ENCODE measurements around the gene TYW5. TPM values are rescaled to one million over a fixed set of nuclear protein-coding genes. Genes with fewer than 3 reads are reported as not detected.

TYW5 gene
- total RNA-seq, 1 experiment from 2014 or later: 13.5 TPM

DNA sequence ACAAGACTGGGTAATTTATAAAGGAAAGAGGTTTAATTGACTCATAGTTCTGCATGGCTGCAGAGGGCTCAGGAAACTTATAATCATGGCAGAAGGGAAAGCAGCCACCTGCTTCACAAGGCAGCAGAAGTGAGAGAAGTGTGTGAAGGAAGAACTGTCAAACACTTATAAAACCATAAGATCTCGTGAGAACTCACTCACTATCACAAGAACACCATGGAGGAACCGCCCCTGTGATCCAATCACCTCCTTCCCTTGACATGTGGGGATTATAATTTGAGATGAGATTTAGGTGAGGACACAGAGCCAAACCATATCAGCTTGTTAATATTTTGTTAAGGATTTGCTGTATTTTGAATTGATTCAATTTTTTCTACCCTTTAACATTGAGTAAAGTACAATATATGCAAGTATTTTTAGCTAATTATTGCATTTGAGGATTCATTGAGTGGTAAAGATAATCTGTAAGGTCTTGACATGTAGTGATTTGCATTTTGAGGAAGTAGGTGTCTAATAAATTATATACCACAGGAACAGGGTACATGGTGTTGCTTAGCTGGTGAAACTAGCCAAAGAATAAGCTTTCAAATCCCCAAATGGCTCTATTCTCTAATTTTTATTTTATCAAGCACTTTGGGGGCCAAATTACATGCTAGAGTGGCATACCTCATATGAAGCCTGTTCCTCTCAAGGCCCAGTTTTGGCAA, 48.1 kb downstream of the TYW5 start:
- Mint-ChIP-seq H3K27me3 (ENCODE audit: low read depth) (no peaks in the 10 kb centered on the region), H3K27ac (no peak overlapping the region), H3K36me3 (no peaks in the 10 kb centered on the region), H3K9me3 (no peaks in the 10 kb centered on the region), H3K4me3 (no peak overlapping the region), H3K4me1 (peaks cover 10% of the 10 kb centered on the region)
- ATAC-seq (no peak), DNase-seq (ENCODE audit: low spot score) (no peak)
- TF ChIP-seq, protein P1, sequence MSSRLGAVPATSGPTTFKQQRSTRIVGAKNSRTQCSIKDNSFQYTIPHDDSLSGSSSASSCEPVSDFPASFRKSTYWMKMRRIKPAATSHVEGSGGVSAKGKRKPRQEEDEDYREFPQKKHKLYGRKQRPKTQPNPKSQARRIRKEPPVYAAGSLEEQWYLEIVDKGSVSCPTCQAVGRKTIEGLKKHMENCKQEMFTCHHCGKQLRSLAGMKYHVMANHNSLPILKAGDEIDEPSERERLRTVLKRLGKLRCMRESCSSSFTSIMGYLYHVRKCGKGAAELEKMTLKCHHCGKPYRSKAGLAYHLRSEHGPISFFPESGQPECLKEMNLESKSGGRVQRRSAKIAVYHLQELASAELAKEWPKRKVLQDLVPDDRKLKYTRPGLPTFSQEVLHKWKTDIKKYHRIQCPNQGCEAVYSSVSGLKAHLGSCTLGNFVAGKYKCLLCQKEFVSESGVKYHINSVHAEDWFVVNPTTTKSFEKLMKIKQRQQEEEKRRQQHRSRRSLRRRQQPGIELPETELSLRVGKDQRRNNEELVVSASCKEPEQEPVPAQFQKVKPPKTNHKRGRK (CRISPR knock-in tag; IDR thresholded peaks at IDR 0.05; ENCODE audit: borderline replicate concordance): no peak
- ChIA-PET CTCF (no interaction called here), POLR2A (no interaction called here)

DNA sequence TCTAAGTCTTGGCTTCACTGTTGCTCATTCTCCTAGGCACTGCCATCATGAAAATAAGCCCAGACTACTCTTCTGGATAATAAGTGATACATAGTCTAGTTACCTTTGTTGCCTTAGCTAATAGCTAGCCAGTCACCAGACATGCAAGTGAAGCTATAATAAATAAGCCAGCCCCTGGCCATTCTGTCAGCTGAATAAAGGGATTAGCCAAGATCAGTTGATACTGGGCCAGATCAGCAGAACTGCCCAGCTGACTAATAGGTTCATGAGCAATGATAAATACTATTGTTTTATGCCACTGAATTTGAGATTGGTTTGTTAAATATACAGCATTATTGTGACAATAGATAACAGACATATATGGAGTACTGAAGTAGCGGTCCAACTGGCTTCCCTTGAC, 52.2 kb downstream of the TYW5 start:
- ChIA-PET CTCF (no interaction called here), POLR2A (interaction anchor here (0.6 kb wide), 1 partner anchor 8 kb away, joined by 3 read pairs; no protein-coding TSS in a partner anchor)
- Mint-ChIP-seq H3K36me3 (no peaks in the 10 kb centered on the region), H3K27ac (no peak overlapping the region), H3K4me1 (0 out of 2 replicates have a peak, but pooled peaks cover 3% of the 10 kb centered on the region), H3K9me3 (no peaks in the 10 kb centered on the region), H3K4me3 (no peak overlapping the region), H3K27me3 (ENCODE audit: low read depth) (no peaks in the 10 kb centered on the region; the same call in 1 of the 2 replicates)
- no peak for DNase-seq (ENCODE audit: low spot score)
- no peak for ATAC-seq
- no peak for TF ChIP-seq FOXP1 (CRISPR knock-in tag; IDR thresholded peaks at IDR 0.05; ENCODE audit: borderline replicate concordance)
- TF ChIP-seq EMX1 (CRISPR knock-in tag; IDR thresholded peaks at IDR 0.05): no peak
- TF ChIP-seq, protein P2, sequence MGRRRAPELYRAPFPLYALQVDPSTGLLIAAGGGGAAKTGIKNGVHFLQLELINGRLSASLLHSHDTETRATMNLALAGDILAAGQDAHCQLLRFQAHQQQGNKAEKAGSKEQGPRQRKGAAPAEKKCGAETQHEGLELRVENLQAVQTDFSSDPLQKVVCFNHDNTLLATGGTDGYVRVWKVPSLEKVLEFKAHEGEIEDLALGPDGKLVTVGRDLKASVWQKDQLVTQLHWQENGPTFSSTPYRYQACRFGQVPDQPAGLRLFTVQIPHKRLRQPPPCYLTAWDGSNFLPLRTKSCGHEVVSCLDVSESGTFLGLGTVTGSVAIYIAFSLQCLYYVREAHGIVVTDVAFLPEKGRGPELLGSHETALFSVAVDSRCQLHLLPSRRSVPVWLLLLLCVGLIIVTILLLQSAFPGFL (CRISPR knock-in tag; IDR thresholded peaks at IDR 0.05; ENCODE audit: borderline replicate concordance): no peak
- TF ChIP-seq, protein P3, sequence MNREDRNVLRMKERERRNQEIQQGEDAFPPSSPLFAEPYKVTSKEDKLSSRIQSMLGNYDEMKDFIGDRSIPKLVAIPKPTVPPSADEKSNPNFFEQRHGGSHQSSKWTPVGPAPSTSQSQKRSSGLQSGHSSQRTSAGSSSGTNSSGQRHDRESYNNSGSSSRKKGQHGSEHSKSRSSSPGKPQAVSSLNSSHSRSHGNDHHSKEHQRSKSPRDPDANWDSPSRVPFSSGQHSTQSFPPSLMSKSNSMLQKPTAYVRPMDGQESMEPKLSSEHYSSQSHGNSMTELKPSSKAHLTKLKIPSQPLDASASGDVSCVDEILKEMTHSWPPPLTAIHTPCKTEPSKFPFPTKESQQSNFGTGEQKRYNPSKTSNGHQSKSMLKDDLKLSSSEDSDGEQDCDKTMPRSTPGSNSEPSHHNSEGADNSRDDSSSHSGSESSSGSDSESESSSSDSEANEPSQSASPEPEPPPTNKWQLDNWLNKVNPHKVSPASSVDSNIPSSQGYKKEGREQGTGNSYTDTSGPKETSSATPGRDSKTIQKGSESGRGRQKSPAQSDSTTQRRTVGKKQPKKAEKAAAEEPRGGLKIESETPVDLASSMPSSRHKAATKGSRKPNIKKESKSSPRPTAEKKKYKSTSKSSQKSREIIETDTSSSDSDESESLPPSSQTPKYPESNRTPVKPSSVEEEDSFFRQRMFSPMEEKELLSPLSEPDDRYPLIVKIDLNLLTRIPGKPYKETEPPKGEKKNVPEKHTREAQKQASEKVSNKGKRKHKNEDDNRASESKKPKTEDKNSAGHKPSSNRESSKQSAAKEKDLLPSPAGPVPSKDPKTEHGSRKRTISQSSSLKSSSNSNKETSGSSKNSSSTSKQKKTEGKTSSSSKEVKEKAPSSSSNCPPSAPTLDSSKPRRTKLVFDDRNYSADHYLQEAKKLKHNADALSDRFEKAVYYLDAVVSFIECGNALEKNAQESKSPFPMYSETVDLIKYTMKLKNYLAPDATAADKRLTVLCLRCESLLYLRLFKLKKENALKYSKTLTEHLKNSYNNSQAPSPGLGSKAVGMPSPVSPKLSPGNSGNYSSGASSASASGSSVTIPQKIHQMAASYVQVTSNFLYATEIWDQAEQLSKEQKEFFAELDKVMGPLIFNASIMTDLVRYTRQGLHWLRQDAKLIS (CRISPR knock-in tag; IDR thresholded peaks at IDR 0.05; ENCODE audit: borderline replicate concordance): no peak
- no peak for TF ChIP-seq ZNF317 (CRISPR knock-in tag; IDR thresholded peaks at IDR 0.05; ENCODE audit: borderline replicate concordance, low read depth)
- TF ChIP-seq MYBL2 (CRISPR knock-in tag; IDR thresholded peaks at IDR 0.05): no peak
- TF ChIP-seq, protein P4, sequence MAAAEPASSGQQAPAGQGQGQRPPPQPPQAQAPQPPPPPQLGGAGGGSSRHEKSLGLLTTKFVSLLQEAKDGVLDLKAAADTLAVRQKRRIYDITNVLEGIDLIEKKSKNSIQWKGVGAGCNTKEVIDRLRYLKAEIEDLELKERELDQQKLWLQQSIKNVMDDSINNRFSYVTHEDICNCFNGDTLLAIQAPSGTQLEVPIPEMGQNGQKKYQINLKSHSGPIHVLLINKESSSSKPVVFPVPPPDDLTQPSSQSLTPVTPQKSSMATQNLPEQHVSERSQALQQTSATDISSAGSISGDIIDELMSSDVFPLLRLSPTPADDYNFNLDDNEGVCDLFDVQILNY (CRISPR knock-in tag; IDR thresholded peaks at IDR 0.05): no peak
- no peak for TF ChIP-seq ZBTB21 (CRISPR knock-in tag; IDR thresholded peaks at IDR 0.05; ENCODE audit: borderline replicate concordance)
- no peak for TF ChIP-seq OVOL2 (CRISPR knock-in tag; IDR thresholded peaks at IDR 0.05; ENCODE audit: borderline replicate concordance)

DNA sequence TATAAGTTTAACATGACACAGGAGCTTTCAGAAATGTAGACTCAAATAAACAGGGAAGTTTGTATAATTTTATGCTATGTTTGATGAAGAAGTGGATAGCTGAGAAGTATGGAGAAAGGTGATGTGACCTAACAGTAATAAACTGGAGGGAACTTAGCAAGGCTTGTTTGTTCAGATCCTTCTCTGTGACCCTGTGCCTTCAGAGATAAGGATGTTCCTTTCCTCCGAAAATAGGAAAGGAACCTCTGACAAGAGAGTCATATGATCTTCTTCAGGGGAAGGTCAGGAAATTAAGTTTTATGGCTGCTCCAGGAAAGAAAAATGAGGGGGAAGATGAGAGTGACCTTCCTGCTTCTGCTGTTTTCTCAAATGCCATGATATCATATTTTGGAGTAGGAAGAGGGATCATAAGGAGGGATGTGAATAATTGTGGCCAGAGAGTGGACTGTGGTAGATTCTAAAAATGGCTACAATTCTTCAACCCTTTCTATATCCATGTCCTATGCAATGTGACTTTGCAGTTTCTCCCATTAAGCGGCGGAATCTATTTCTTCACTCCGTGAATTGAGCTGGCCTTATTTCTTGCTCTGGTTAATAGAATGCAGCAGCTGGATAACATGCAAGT, 52.7 kb downstream of the TYW5 start:
- Mint-ChIP-seq H3K27ac (no peak overlapping the region), H3K9me3 (no peaks in the 10 kb centered on the region)
- TF ChIP-seq TP53 (CRISPR knock-in tag; IDR thresholded peaks at IDR 0.05): no peak
- TF ChIP-seq TEAD1 (CRISPR knock-in tag; IDR thresholded peaks at IDR 0.05): no peak
- no peak for TF ChIP-seq MYBL2 (CRISPR knock-in tag; IDR thresholded peaks at IDR 0.05)
- TF ChIP-seq, protein P5, sequence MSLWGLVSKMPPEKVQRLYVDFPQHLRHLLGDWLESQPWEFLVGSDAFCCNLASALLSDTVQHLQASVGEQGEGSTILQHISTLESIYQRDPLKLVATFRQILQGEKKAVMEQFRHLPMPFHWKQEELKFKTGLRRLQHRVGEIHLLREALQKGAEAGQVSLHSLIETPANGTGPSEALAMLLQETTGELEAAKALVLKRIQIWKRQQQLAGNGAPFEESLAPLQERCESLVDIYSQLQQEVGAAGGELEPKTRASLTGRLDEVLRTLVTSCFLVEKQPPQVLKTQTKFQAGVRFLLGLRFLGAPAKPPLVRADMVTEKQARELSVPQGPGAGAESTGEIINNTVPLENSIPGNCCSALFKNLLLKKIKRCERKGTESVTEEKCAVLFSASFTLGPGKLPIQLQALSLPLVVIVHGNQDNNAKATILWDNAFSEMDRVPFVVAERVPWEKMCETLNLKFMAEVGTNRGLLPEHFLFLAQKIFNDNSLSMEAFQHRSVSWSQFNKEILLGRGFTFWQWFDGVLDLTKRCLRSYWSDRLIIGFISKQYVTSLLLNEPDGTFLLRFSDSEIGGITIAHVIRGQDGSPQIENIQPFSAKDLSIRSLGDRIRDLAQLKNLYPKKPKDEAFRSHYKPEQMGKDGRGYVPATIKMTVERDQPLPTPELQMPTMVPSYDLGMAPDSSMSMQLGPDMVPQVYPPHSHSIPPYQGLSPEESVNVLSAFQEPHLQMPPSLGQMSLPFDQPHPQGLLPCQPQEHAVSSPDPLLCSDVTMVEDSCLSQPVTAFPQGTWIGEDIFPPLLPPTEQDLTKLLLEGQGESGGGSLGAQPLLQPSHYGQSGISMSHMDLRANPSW (CRISPR knock-in tag; conservative IDR thresholded peaks at IDR 0.05; ENCODE audit: low read depth): no peak
- TF ChIP-seq, protein P6, sequence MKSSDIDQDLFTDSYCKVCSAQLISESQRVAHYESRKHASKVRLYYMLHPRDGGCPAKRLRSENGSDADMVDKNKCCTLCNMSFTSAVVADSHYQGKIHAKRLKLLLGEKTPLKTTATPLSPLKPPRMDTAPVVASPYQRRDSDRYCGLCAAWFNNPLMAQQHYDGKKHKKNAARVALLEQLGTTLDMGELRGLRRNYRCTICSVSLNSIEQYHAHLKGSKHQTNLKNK (CRISPR knock-in tag; IDR thresholded peaks at IDR 0.05): no peak
- no peak for TF ChIP-seq ZNF219 (CRISPR knock-in tag; IDR thresholded peaks at IDR 0.05; ENCODE audit: borderline replicate concordance)
- TF ChIP-seq, protein P7, sequence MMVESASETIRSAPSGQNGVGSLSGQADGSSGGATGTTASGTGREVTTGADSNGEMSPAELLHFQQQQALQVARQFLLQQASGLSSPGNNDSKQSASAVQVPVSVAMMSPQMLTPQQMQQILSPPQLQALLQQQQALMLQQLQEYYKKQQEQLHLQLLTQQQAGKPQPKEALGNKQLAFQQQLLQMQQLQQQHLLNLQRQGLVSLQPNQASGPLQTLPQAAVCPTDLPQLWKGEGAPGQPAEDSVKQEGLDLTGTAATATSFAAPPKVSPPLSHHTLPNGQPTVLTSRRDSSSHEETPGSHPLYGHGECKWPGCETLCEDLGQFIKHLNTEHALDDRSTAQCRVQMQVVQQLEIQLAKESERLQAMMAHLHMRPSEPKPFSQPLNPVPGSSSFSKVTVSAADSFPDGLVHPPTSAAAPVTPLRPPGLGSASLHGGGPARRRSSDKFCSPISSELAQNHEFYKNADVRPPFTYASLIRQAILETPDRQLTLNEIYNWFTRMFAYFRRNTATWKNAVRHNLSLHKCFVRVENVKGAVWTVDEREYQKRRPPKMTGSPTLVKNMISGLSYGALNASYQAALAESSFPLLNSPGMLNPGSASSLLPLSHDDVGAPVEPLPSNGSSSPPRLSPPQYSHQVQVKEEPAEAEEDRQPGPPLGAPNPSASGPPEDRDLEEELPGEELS (CRISPR knock-in tag; IDR thresholded peaks at IDR 0.05): no peak

More for the DNA sequence above, 52.7 kb downstream of the TYW5 start:
- Mint-ChIP-seq H3K4me1 (0 out of 2 replicates have a peak, but pooled peaks cover 3% of the 10 kb centered on the region), H3K27me3 (ENCODE audit: low read depth) (no peaks in the 10 kb centered on the region; the same call in 1 of the 2 replicates), H3K36me3 (no peaks in the 10 kb centered on the region), H3K4me3 (no peak overlapping the region)
- ChIA-PET CTCF (no interaction called here), POLR2A (no interaction called here)
- no peak for ATAC-seq
- no peak for DNase-seq (ENCODE audit: low spot score)

All from WTC11 (cell line).